Jurkat, Clone E6-1 (cell line): ENCODE measurements around the gene CGB8.

ENCODE experiments used
- DNase-seq: peaks from one replicate; pipeline ENCODE4 v3.0.0-alpha.2; 2011; ENCODE audit warnings: low read depth, low spot score
- H3K4me3 ChIP-seq: 2 replicates; pipeline ENCODE4 v1.5.1; 2011; ENCODE audit warnings: mild to moderate bottlenecking, low read length, control low read depth, moderate library complexity

The CGB8 gene

GRCh38 chr19:49016067-49016839 lies 32.7 kb downstream of the CGB8 start:
- H3K4me3 ChIP-seq: no peak overlapping the region
- no peak for DNase-seq

GRCh38 chr19:49014870-49015255 lies 34.0 kb downstream of the CGB8 start:
- DNase-seq: no peak

GRCh38 chr19:49014123-49014869 lies 34.6 kb downstream of the CGB8 start:
- no peak overlapping the region for H3K4me3 ChIP-seq
- DNase-seq: no peak

More at GRCh38 chr19:49014870-49015255, 34.0 kb downstream of the CGB8 start:
- H3K4me3 ChIP-seq: no peak overlapping the region

GRCh38 chr19:49011194-49011593 lies 37.7 kb downstream of the CGB8 start:
- H3K4me3 ChIP-seq: no peak overlapping the region
- no peak for DNase-seq

- no peak for DNase-seq
- H3K4me3 ChIP-seq: no peak overlapping the region
Measured at GRCh38 chr19:49010453-49010852, 38.5 kb downstream of the CGB8 start.

GRCh38 chr19:49009828-49010227 lies 39.1 kb downstream of the CGB8 start:
- no peak for DNase-seq
- H3K4me3 ChIP-seq: no peak overlapping the region

GRCh38 chr19:49006905-49007304 lies 42.0 kb downstream of the CGB8 start:
- no peak for DNase-seq

GRCh38 chr19:49004964-49005614 lies 43.8 kb downstream of the CGB8 start:
- no peak for DNase-seq
- H3K4me3 ChIP-seq: no peak overlapping the region

More at GRCh38 chr19:49006905-49007304, 42.0 kb downstream of the CGB8 start:
- H3K4me3 ChIP-seq: no peak overlapping the region

GRCh38 chr19:49004133-49004532 lies 44.8 kb downstream of the CGB8 start:
- no peak for DNase-seq
- no peak overlapping the region for H3K4me3 ChIP-seq

GRCh38 chr19:48999481-49000325 lies 49.2 kb downstream of the CGB8 start:
- DNase-seq: peak; percentile 60
- no peak overlapping the region for H3K4me3 ChIP-seq

GRCh38 chr19:48997972-48998371 lies 50.9 kb downstream of the CGB8 start:
- no peak overlapping the region for H3K4me3 ChIP-seq
- no peak for DNase-seq
